Endothelial cell of umbilical vein (primary cell): ENCODE measurements around the gene LPAR1. TPM values are rescaled to one million over a fixed set of nuclear protein-coding genes. Genes with fewer than 3 reads are reported as not detected.

Experiments used
- BruUV-seq: library from RNA; stranded (reverse); fragments of 400-500 nt; replicated peaks from 2 replicates; lab custom pipeline; 2021; lab: Mats Ljungman, UMichigan
- CTCF ChIA-PET: fragments of 300-600, 350-600 bp; sonication (Branson Sonifier 250); formaldehyde crosslinking; loops from one replicate; lab custom pipeline; 2021; ENCODE audit warnings: antibody characterized with exemption, inconsistent platforms; lab: Charles Lee
- POLR2A ChIA-PET: fragments of 300-600, 350-600 bp; sonication (Branson Sonifier 250); formaldehyde crosslinking; loops from one replicate; lab custom pipeline; 2021; ENCODE audit warnings: antibody characterized with exemption, inconsistent platforms; lab: Charles Lee
- DNase-seq: peaks from one replicate; pipeline ENCODE4 v3.0.0-alpha.2; 2011; ENCODE audit warnings: low read depth, low spot score
- FAIRE-seq: peaks from 2 replicates; lab custom pipeline; 2011; peaks lifted over from hg19 to GRCh38; lab: Jason Lieb, UNC
- H2AFZ ChIP-seq: 2 replicates; pipeline ENCODE4 v1.6.0; 2012; ENCODE audit warnings: low read depth, low read length, control low read depth, inconsistent platforms
- H3K27ac ChIP-seq: 2 replicates; pipeline ENCODE4 v1.5.1; 2011; ENCODE audit warnings: low read depth, mild to moderate bottlenecking, control low read depth, low read length, moderate library complexity; ENCODE audit not compliant: insufficient read depth
- H3K27me3 ChIP-seq, 2 experiments: 2 replicates each; pipeline versions ENCODE4 v1.6.0 to v1.6.1; 2011; ENCODE audit warnings: low read length in 2 of 2, mixed read lengths in 1 of 2; ENCODE audit not compliant: control insufficient read depth in 2 of 2, insufficient read depth in 2 of 2
- H3K36me3 ChIP-seq, 2 experiments: 2 replicates in 1 of 2; 3 replicates in 1 of 2; pipeline ENCODE4 v1.5.1; 2011; ENCODE audit warnings: low read length in 2 of 2, mild to moderate bottlenecking in 1 of 2, moderate library complexity in 1 of 2; ENCODE audit not compliant: control insufficient read depth in 2 of 2, insufficient read depth in 2 of 2; ENCODE audit errors: extremely low read depth in 1 of 2
- H3K4me1 ChIP-seq: 3 replicates; pipeline ENCODE4 v1.5.1; 2011; ENCODE audit warnings: mild to moderate bottlenecking, low read length; ENCODE audit not compliant: control insufficient read depth, insufficient read depth; ENCODE audit errors: extremely low read depth
- H3K4me2 ChIP-seq: 2 replicates; pipeline ENCODE4 v1.6.1; 2011; ENCODE audit warnings: low read length, control low read depth, mixed read lengths; ENCODE audit not compliant: insufficient read depth
- H3K4me3 ChIP-seq, 3 experiments: fragments of 200-600 bp in 1 of 3; sonication (generic), shearing (Covaris generic) in 1 of 3; replicated peaks in 1 of 3; 2 replicates each; pipeline ENCODE4 v1.5.1; 2011 to 2016; ENCODE audit warnings: control low read depth in 3 of 3, low read length in 3 of 3, mild to moderate bottlenecking in 2 of 3, inconsistent platforms in 1 of 3, low read depth in 1 of 3, moderate library complexity in 1 of 3; ENCODE audit not compliant: insufficient read depth in 1 of 3
- H3K79me2 ChIP-seq: 2 replicates; pipeline ENCODE4 v1.6.0; 2012; ENCODE audit warnings: low read length, inconsistent platforms; ENCODE audit not compliant: control insufficient read depth, insufficient read depth
- H3K9ac ChIP-seq: replicated peaks from 2 replicates; pipeline ENCODE3; 2011; ENCODE audit warnings: low read length, control low read depth; ENCODE audit not compliant: insufficient read depth; ENCODE audit errors: extremely low read depth
- H3K9me1 ChIP-seq: replicated peaks from 3 replicates; pipeline ENCODE4 v1.6.0; 2011; ENCODE audit warnings: mild to moderate bottlenecking, low read length; ENCODE audit not compliant: control insufficient read depth, insufficient read depth; ENCODE audit errors: extremely low read depth
- H3K9me3 ChIP-seq: replicated peaks from 2 replicates; pipeline ENCODE4 v1.5.1; 2012; ENCODE audit warnings: low read length, inconsistent platforms; ENCODE audit not compliant: control insufficient read depth, insufficient read depth
- H4K20me1 ChIP-seq: replicated peaks from 2 replicates; pipeline ENCODE3; 2011; ENCODE audit warnings: mild to moderate bottlenecking, low read length; ENCODE audit not compliant: control insufficient read depth, insufficient read depth; ENCODE audit errors: extremely low read depth
- CTCF ChIP-seq, 2 donors: IDR thresholded peaks; 1 replicate in 1 of 2; 2 replicates in 1 of 2; pipeline ENCODE4 v1.5.1; 2011; ENCODE audit warnings: low read length in 2 of 2, mild to moderate bottlenecking in 2 of 2, moderate library complexity in 2 of 2, control low read depth in 1 of 2, inconsistent platforms in 1 of 2, low read depth in 1 of 2; ENCODE audit not compliant: insufficient read depth in 1 of 2; ENCODE audit errors: extremely low read depth in 1 of 2
- EZH2 ChIP-seq: IDR thresholded peaks from 2 replicates; pipeline ENCODE4 v1.6.1; 2012; ENCODE audit warnings: borderline replicate concordance, low read depth, mild to moderate bottlenecking, moderate library complexity, low read length, inconsistent platforms; ENCODE audit not compliant: severe bottlenecking
- FOS ChIP-seq: IDR thresholded peaks from 2 replicates; pipeline ENCODE4 v1.6.1; 2011; ENCODE audit warnings: mild to moderate bottlenecking, low read length, moderate library complexity, borderline replicate concordance; ENCODE audit not compliant: insufficient read depth
- GATA2 ChIP-seq: IDR thresholded peaks from 2 replicates; pipeline ENCODE4 v1.7.0; 2011; ENCODE audit warnings: low read depth, mild to moderate bottlenecking, moderate library complexity, mixed read lengths, low read length; ENCODE audit not compliant: insufficient read length, insufficient read depth
- JUN ChIP-seq: IDR thresholded peaks from 2 replicates; pipeline ENCODE4 v1.6.1; 2011; ENCODE audit warnings: borderline replicate concordance, low read depth; ENCODE audit not compliant: insufficient read length, insufficient read depth
- MAX ChIP-seq: IDR thresholded peaks from 2 replicates; pipeline ENCODE4 v1.6.1; 2011; ENCODE audit not compliant: insufficient read depth, insufficient read length
- MYC ChIP-seq: IDR thresholded peaks from one replicate; pipeline ENCODE4 v1.6.1; 2011; ENCODE audit warnings: mild to moderate bottlenecking, low read depth, low read length
- POLR2A ChIP-seq: IDR thresholded peaks from 2 replicates; pipeline ENCODE4 v1.6.1; 2012; ENCODE audit warnings: low read depth, mild to moderate bottlenecking, control low read depth, low read length
- POLR2AphosphoS5 ChIP-seq: IDR thresholded peaks from 2 replicates; pipeline ENCODE4 v1.6.1; 2012; ENCODE audit warnings: low read depth, mild to moderate bottlenecking, control low read depth, low read length, moderate library complexity; ENCODE audit not compliant: insufficient read depth
- dilution Hi-C: fragments of 300-500 bp; cut with MboI; formaldehyde crosslinking; loops from one replicate; pipeline ENCODE4 v1.15.0; 2019; ENCODE audit warnings: low sequenced_read_pairs; ENCODE audit not compliant: extremely low pct_ligation_motif_present
- intact Hi-C: fragments of 100-400 bp; cut with micrococcal nuclease; formaldehyde crosslinking; loops from one replicate; pipeline ENCODE4 v1.10.0; 2022
- polyA plus RNA-seq, 4 experiments: library from polyadenylated mRNA; depleted of rRNA in 3 of 4; stranded (reverse) in 3 of 4; unstranded in 1 of 4; fragments of >200 nt; gene quantifications; 2 replicates each; pipeline versions ENCODE4 v1.2.1 to v1.2.3, GENCODE V29; 2011 to 2012; ENCODE audit warnings: missing spikeins in 1 of 4
- total RNA-seq: library from RNA; stranded (reverse); gene quantifications from 2 replicates; pipeline ENCODE4 v1.2.3, GENCODE V29; 2021

LPAR1 gene
- total and polyA plus RNA-seq, 2 donors (not counting 3 experiments of a cell fraction or from before 2014, with no cell fraction given), result 0.88 to 3.0 TPM

- Histone ChIP-seq H4K20me1 (no peaks in the 10 kb centered on the region), H3K79me2 (no peaks in the 10 kb centered on the region), H3K4me2 (no peak overlapping the region), H3K27ac (no peak overlapping the region), H3K9me3 (no peaks in the 10 kb centered on the region), H3K36me3 (no peaks in the 10 kb centered on the region), H3K4me3 (no peak overlapping the region), H3K9ac (no peak overlapping the region), H3K27me3 (no peaks in the 10 kb centered on the region), H3K4me1 (no peaks in the 10 kb centered on the region), H3K9me1 (no peaks in the 10 kb centered on the region), H2AFZ (no peak overlapping the region)
- POLR2A ChIA-PET, result no interaction called here
- dilution Hi-C loops (no loop called here), intact Hi-C loops (no loop called here)
- DNase-seq (no peak), FAIRE-seq (no peak)
- no TSS peak for BruUV-seq
- TF ChIP-seq JUN, result no peak
- no peak for TF ChIP-seq FOS
- no peak for TF ChIP-seq EZH2
- TF ChIP-seq GATA2, result no peak
- TF ChIP-seq MYC, result no peak
- no peak for TF ChIP-seq POLR2AphosphoS5
- CTCF ChIA-PET, result no interaction called here
Observed at GRCh38 chr9:110971234-110971633, 67.0 kb downstream of the LPAR1 start.

- Histone ChIP-seq H2AFZ (no peak overlapping the region), H3K4me1 (no peaks in the 10 kb centered on the region), H3K27ac (no peak overlapping the region), H3K36me3 (no peaks in the 10 kb centered on the region), H4K20me1 (no peaks in the 10 kb centered on the region), H3K9me1 (no peaks in the 10 kb centered on the region), H3K79me2 (no peaks in the 10 kb centered on the region), H3K4me3 (no peak overlapping the region), H3K4me2 (no peak overlapping the region), H3K27me3 (no peaks in the 10 kb centered on the region), H3K9ac (no peak overlapping the region), H3K9me3 (no peaks in the 10 kb centered on the region)
- FAIRE-seq, result no peak
- intact Hi-C loops, result no loop called here
- no TSS peak for BruUV-seq
- dilution Hi-C loops, result no loop called here
- no peak for TF ChIP-seq EZH2
- TF ChIP-seq FOS, result no peak
- TF ChIP-seq GATA2, result peak; percentile 48
- no peak for TF ChIP-seq CTCF (IDR thresholded peaks at IDR 0.05; ENCODE audit: extremely low read depth in 1 of 2, insufficient read depth in 1 of 2, low read depth in 1 of 2, low read length in 2 of 2)
- TF ChIP-seq POLR2A, result no peak
- TF ChIP-seq POLR2AphosphoS5, result no peak
- no peak for TF ChIP-seq JUN
- no peak for TF ChIP-seq MAX
- POLR2A ChIA-PET, result no interaction called here
- CTCF ChIA-PET, result no interaction called here
- DNase-seq, result no peak
Observed at GRCh38 chr9:110969971-110970386, 68.3 kb downstream of the LPAR1 start.
